Neural cell (in vitro differentiated cells): ENCODE results near the gene KATNBL1.

Experiments
- CTCF ChIP-seq: fragments of 450-650 bp; IDR thresholded peaks from 2 replicates; pipeline ENCODE4 v1.5.1; 2014; ENCODE audit warnings: antibody characterized with exemption, mild to moderate bottlenecking, moderate library complexity; ENCODE audit not compliant: poor library complexity, severe bottlenecking
- TAF1 ChIP-seq: IDR thresholded peaks from 2 replicates; pipeline ENCODE4 v1.6.1; 2012; ENCODE audit warnings: low read depth

DNA sequence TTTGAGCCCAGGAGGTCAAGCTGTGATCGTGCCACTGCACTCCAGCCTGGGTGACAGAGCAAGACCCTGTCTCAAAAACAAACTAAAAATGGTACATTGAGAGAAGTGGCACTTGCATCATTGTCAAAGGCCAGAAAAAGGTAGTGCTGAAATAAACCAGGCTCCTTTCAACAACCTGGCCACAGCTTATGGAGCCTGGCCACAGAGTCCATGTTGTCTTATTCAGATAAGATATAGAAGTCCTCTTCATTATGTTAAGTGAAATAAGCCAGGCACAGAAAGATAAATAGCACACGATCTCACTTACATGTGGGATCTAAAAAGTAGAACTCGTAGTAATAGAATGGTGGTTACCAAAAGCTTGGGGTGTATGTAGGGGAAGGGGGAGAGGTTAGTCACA, 49.7 kb upstream of the KATNBL1 start:
- no peak for TF ChIP-seq TAF1
- TF ChIP-seq CTCF: no peak
